ENCODE measurements around the gene CCSER2.

Gene CCSER2

GRCh38 chr10:84540617-84541288 is 212.4 kb downstream of the CCSER2 start:
- H3K4me3 ChIP-seq (ENCODE audit: low read length), result peak overlapping the region; percentile 67
- peaks cover 22% of the 10 kb centered on the region for H3K4me1 ChIP-seq (ENCODE audit: control insufficient read depth, insufficient read depth, low read length)
- peaks cover 10% of the 10 kb centered on the region for H3K27me3 ChIP-seq (ENCODE audit: control insufficient read depth, insufficient read depth, low read length)
- peak overlapping the region; percentile 78 for H3K9ac ChIP-seq (ENCODE audit: low read depth, low read length)
- peak overlapping the region; percentile 87 for H3K4me2 ChIP-seq (ENCODE audit: low read length)
- no peaks in the 10 kb centered on the region for H3K9me3 ChIP-seq (replicated peaks; ENCODE audit: low read length)
- no peaks in the 10 kb centered on the region for H3K36me3 ChIP-seq (ENCODE audit: insufficient read depth, low read length)

GRCh38 chr10:84541289-84541637 is 212.9 kb downstream of the CCSER2 start:
- peak overlapping the region; percentile 87 for H3K4me2 ChIP-seq (ENCODE audit: low read length)
- H3K4me3 ChIP-seq (ENCODE audit: low read length), result no peak overlapping the region
- H3K27me3 ChIP-seq (ENCODE audit: control insufficient read depth, insufficient read depth, low read length), result peaks cover 10% of the 10 kb centered on the region
- H3K36me3 ChIP-seq (ENCODE audit: insufficient read depth, low read length), result no peaks in the 10 kb centered on the region
- no peak overlapping the region for H3K9ac ChIP-seq (ENCODE audit: low read depth, low read length)
- peaks cover 22% of the 10 kb centered on the region for H3K4me1 ChIP-seq (ENCODE audit: control insufficient read depth, insufficient read depth, low read length)
- no peaks in the 10 kb centered on the region for H3K9me3 ChIP-seq (replicated peaks; ENCODE audit: low read length)

GRCh38 chr10:84542522-84543490 is 214.4 kb downstream of the CCSER2 start:
- Histone ChIP-seq H3K4me3 (ENCODE audit: low read length) (no peak overlapping the region), H3K4me1 (ENCODE audit: control insufficient read depth, insufficient read depth, low read length) (peaks cover 22% of the 10 kb centered on the region), H3K36me3 (ENCODE audit: insufficient read depth, low read length) (no peaks in the 10 kb centered on the region), H3K27me3 (ENCODE audit: control insufficient read depth, insufficient read depth, low read length) (peaks cover 13% of the 10 kb centered on the region), H3K9me3 (replicated peaks; ENCODE audit: low read length) (no peaks in the 10 kb centered on the region), H3K4me2 (ENCODE audit: low read length) (no peak overlapping the region), H3K9ac (ENCODE audit: low read depth, low read length) (no peak overlapping the region)

- Histone ChIP-seq H3K4me2 (ENCODE audit: low read length) (no peak overlapping the region), H3K27me3 (ENCODE audit: control insufficient read depth, insufficient read depth, low read length) (peaks cover 22% of the 10 kb centered on the region), H3K9ac (ENCODE audit: low read depth, low read length) (no peak overlapping the region), H3K4me3 (ENCODE audit: low read length) (no peak overlapping the region), H3K9me3 (replicated peaks; ENCODE audit: low read length) (no peaks in the 10 kb centered on the region), H3K4me1 (ENCODE audit: control insufficient read depth, insufficient read depth, low read length) (peaks cover 21% of the 10 kb centered on the region), H3K36me3 (ENCODE audit: insufficient read depth, low read length) (no peaks in the 10 kb centered on the region)
Observed at GRCh38 chr10:84543948-84544347, 215.6 kb downstream of the CCSER2 start.

GRCh38 chr10:84545651-84546050 is 217.3 kb downstream of the CCSER2 start:
- Histone ChIP-seq H3K9me3 (replicated peaks; ENCODE audit: low read length) (no peaks in the 10 kb centered on the region), H3K4me3 (ENCODE audit: low read length) (no peak overlapping the region), H3K36me3 (ENCODE audit: insufficient read depth, low read length) (no peaks in the 10 kb centered on the region), H3K4me1 (ENCODE audit: control insufficient read depth, insufficient read depth, low read length) (peaks cover 4% of the 10 kb centered on the region), H3K9ac (ENCODE audit: low read depth, low read length) (no peak overlapping the region), H3K27me3 (ENCODE audit: control insufficient read depth, insufficient read depth, low read length) (peaks cover 37% of the 10 kb centered on the region), H3K4me2 (ENCODE audit: low read length) (no peak overlapping the region)

GRCh38 chr10:84546609-84547008 is 218.2 kb downstream of the CCSER2 start:
- no peak overlapping the region for H3K9ac ChIP-seq (ENCODE audit: low read depth, low read length)

GRCh38 chr10:84547616-84548015 is 219.2 kb downstream of the CCSER2 start:
- Histone ChIP-seq H3K9ac (ENCODE audit: low read depth, low read length) (no peak overlapping the region), H3K4me1 (ENCODE audit: control insufficient read depth, insufficient read depth, low read length) (no peaks in the 10 kb centered on the region), H3K9me3 (replicated peaks; ENCODE audit: low read length) (no peaks in the 10 kb centered on the region), H3K36me3 (ENCODE audit: insufficient read depth, low read length) (no peaks in the 10 kb centered on the region), H3K27me3 (ENCODE audit: control insufficient read depth, insufficient read depth, low read length) (peaks cover 41% of the 10 kb centered on the region), H3K4me3 (ENCODE audit: low read length) (no peak overlapping the region), H3K4me2 (ENCODE audit: low read length) (no peak overlapping the region)

More at GRCh38 chr10:84546609-84547008, 218.2 kb downstream of the CCSER2 start:
- Histone ChIP-seq H3K27me3 (ENCODE audit: control insufficient read depth, insufficient read depth, low read length) (peaks cover 37% of the 10 kb centered on the region), H3K36me3 (ENCODE audit: insufficient read depth, low read length) (no peaks in the 10 kb centered on the region), H3K4me1 (ENCODE audit: control insufficient read depth, insufficient read depth, low read length) (no peaks in the 10 kb centered on the region), H3K4me2 (ENCODE audit: low read length) (no peak overlapping the region), H3K4me3 (ENCODE audit: low read length) (no peak overlapping the region), H3K9me3 (replicated peaks; ENCODE audit: low read length) (no peaks in the 10 kb centered on the region)

- Histone ChIP-seq H3K4me1 (ENCODE audit: control insufficient read depth, insufficient read depth, low read length) (no peaks in the 10 kb centered on the region), H3K9me3 (replicated peaks; ENCODE audit: low read length) (no peaks in the 10 kb centered on the region), H3K36me3 (ENCODE audit: insufficient read depth, low read length) (no peaks in the 10 kb centered on the region), H3K4me3 (ENCODE audit: low read length) (no peak overlapping the region), H3K4me2 (ENCODE audit: low read length) (no peak overlapping the region), H3K9ac (ENCODE audit: low read depth, low read length) (no peak overlapping the region), H3K27me3 (ENCODE audit: control insufficient read depth, insufficient read depth, low read length) (peaks cover 34% of the 10 kb centered on the region)
Observed at GRCh38 chr10:84548869-84549268, 220.5 kb downstream of the CCSER2 start.

GRCh38 chr10:84549368-84550165 is 221.2 kb downstream of the CCSER2 start:
- Histone ChIP-seq H3K36me3 (ENCODE audit: insufficient read depth, low read length) (no peaks in the 10 kb centered on the region), H3K27me3 (ENCODE audit: control insufficient read depth, insufficient read depth, low read length) (peaks cover 34% of the 10 kb centered on the region), H3K4me3 (ENCODE audit: low read length) (no peak overlapping the region), H3K9me3 (replicated peaks; ENCODE audit: low read length) (no peaks in the 10 kb centered on the region), H3K9ac (ENCODE audit: low read depth, low read length) (no peak overlapping the region), H3K4me2 (ENCODE audit: low read length) (no peak overlapping the region), H3K4me1 (ENCODE audit: control insufficient read depth, insufficient read depth, low read length) (no peaks in the 10 kb centered on the region)

GRCh38 chr10:84550756-84551436 is 222.5 kb downstream of the CCSER2 start:
- H3K4me2 ChIP-seq (ENCODE audit: low read length), result no peak overlapping the region
- no peaks in the 10 kb centered on the region for H3K36me3 ChIP-seq (ENCODE audit: insufficient read depth, low read length)
- H3K9me3 ChIP-seq (replicated peaks; ENCODE audit: low read length), result no peaks in the 10 kb centered on the region
- H3K4me3 ChIP-seq (ENCODE audit: low read length), result no peak overlapping the region
- peaks cover 30% of the 10 kb centered on the region for H3K27me3 ChIP-seq (ENCODE audit: control insufficient read depth, insufficient read depth, low read length)
- H3K9ac ChIP-seq (ENCODE audit: low read depth, low read length), result no peak overlapping the region
- no peaks in the 10 kb centered on the region for H3K4me1 ChIP-seq (ENCODE audit: control insufficient read depth, insufficient read depth, low read length)
